Psoas muscle (tissue), 8 donors: ENCODE measurements around the gene SLC2A5. TPM values are rescaled to one million over a fixed set of nuclear protein-coding genes. Genes with fewer than 3 reads are reported as not detected.

ENCODE experiments used
- ATAC-seq, 4 donors: fragments of 200-7000 bp; cut with Tn5 transposase; one replicate each; pipeline ENCODE4 v1.9.1; 2020; ENCODE audit warnings: moderate library complexity in 3 of 4, mild to moderate bottlenecking in 2 of 4
- DNase-seq, 2 donors: peaks; one replicate each; pipeline ENCODE4 v3.0.0-alpha.2; 2020
- H3K27ac ChIP-seq: fragments of 200-600 bp; one replicate; pipeline ENCODE4 v1.8.0; 2022
- H3K27me3 ChIP-seq, 3 donors: fragments of 200-600 bp in 1 of 3; one replicate each; pipeline versions ENCODE4 v1.6.1 to v1.8.0; 2013 to 2022; ENCODE audit warnings: low read length in 2 of 3, mild to moderate bottlenecking in 2 of 3, moderate library complexity in 1 of 3; ENCODE audit not compliant: insufficient read depth in 3 of 3
- H3K36me3 ChIP-seq, 2 donors: fragments of 200-600 bp in 1 of 2; one replicate each; pipeline versions ENCODE4 v1.6.1 to v1.8.0; 2013 to 2022; ENCODE audit warnings: low read depth in 1 of 2, mild to moderate bottlenecking in 1 of 2, moderate library complexity in 1 of 2; ENCODE audit not compliant: insufficient read depth in 1 of 2
- H3K4me1 ChIP-seq: fragments of 200-600 bp; one replicate; pipeline ENCODE4 v1.8.0; 2022
- H3K4me3 ChIP-seq: fragments of 200-600 bp; one replicate; pipeline ENCODE4 v1.8.0; 2022; ENCODE audit warnings: mild to moderate bottlenecking
- H3K9me3 ChIP-seq: fragments of 200-600 bp; one replicate; pipeline ENCODE4 v1.8.0; 2022
- CTCF ChIP-seq: fragments of 200-600 bp; IDR thresholded peaks from one replicate; pipeline ENCODE4 v1.8.0; 2022; ENCODE audit warnings: antibody characterized with exemption
- WGBS, 3 donors: extraction: QIAGEN DNeasy Blood & Tissue Kit; methylation state at CpG; one replicate each; pipeline versions ENCODE4 v1.1.6 to v1.1.7; 2013; 5-methylcytosine and 5-hydroxymethylcytosine counted together
- intact Hi-C, 2 donors: fragments of 100-400 bp; cut with DNase I; formaldehyde crosslinking; loops; one replicate each; pipeline versions ENCODE4 v1.11.0 to v1.14.2; 2022
- polyA plus RNA-seq, 3 donors: library from polyadenylated mRNA; stranded (reverse); fragments of 200-250 nt; gene quantifications; one replicate each; pipeline ENCODE4 v1.2.3, GENCODE V29; 2013
- total RNA-seq, 4 donors: library from RNA; stranded (reverse); fragmentation: NEBNext Ultra II Directional in 2 of 4; extraction: Animal tissue kit (Norgen Biotek cat#: 25700) in 2 of 4; gene quantifications; one replicate each; pipeline versions ENCODE4 v1.2.1 to v1.2.4, GENCODE V29; 2021 to 2023
- donor health status: healthy with polysubstance abuse.
- donor health status: DM: no; HTN: no; CAD: no; lungs with moderate emphysema.
- donor health status: Bipolar disorder and iron deficiency.
- donor health status: healthy.
- donor health status: DM: yes; HTN: yes; CAD: no.
- donor health status: DM: no; HTN: no; CAD: no.
- donor health status: DM: no; HTN: no; CAD: no.
- donor health status: DM: yes; HTN: yes; CAD: no.

SLC2A5 gene
- total and polyA plus RNA-seq, 7 donors, result 12.8 to 97.9 (median 31.7) TPM

DNA sequence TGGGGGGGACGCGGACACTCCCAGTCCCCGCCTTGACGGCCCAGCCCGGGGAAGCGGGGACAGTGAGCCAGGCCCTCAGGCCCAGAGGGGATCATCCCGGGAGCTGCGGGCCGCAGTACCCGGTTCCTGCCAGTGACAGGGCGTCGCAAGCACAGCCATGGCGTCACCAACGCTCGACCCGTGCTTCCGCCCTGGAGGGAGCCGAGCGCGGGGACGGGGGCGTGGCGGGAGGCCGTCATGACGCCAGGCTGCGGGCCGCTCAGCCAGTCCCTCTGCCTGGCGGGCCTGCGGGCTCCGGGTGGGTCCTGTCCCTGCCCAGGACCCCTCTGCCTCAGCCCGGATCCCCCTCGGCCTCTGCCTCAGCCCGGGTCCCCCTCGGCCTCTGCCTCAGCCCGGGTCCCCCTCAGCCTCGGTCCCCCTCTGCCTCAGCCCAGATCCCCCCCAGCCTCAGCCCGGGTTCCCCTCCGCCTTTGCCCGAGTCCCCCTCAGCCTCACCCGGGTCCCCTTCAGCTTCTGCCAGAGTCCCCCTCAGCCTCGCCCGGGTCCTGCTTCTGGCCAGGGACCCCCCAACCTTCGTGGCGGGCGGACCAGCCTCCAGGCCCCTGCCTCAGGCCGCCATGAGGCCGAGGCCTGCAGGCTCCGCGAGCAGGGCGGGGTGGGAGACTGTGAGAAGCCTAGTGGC is 2.3 kb upstream of the SLC2A5 start:
- Histone ChIP-seq H3K36me3 (no peaks in the 10 kb centered on the region), H3K4me1 (peaks cover 30% of the 10 kb centered on the region), H3K9me3 (no peaks in the 10 kb centered on the region), H3K27me3 (no peaks in the 10 kb centered on the region), H3K27ac (no peak overlapping the region), H3K4me3 (no peak overlapping the region)
- intact Hi-C loops, result no loop called here
- no peak for DNase-seq
- 95 to 98% (median 96%) methylated on average over 30 to 50 of the region's 50 CpGs for WGBS, 3 donors
- ATAC-seq, result no peak
- no peak for TF ChIP-seq CTCF

- TF ChIP-seq CTCF, result no peak
- WGBS, 3 donors, result 60 to 77% (median 66%) methylated on average over 7 of the region's 7 CpGs
- Histone ChIP-seq H3K9me3 (no peaks in the 10 kb centered on the region), H3K36me3 (no peaks in the 10 kb centered on the region), H3K4me3 (no peak overlapping the region), H3K4me1 (peaks cover 39% of the 10 kb centered on the region), H3K27ac (peak overlapping the region; percentile 89), H3K27me3 (no peaks in the 10 kb centered on the region)
- no peak for DNase-seq
- no peak for ATAC-seq
- intact Hi-C loops, result no loop called here
Measured at GRCh38 chr1:9070486-9070885, 1.1 kb upstream of the SLC2A5 start.

DNA sequence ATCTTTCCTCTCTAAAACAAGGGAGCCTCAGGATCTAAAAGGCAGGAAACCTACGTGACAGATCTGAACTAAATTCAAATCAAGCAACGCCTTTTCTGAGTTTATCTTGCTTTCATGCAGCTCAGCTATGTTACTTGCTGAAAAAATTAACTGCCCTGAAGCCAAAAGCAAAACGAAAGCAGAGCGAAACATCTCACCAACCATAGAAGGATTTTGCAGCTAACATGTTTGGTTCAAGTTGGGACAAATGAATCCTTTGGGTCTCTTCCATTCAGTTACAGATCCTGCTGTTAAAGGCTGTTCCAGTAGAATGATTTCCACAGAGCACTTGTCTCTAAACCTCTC is 482 bp downstream of the SLC2A5 start:
- no peaks in the 10 kb centered on the region for H3K36me3 ChIP-seq
- H3K27ac ChIP-seq, result peak overlapping the region; percentile 89
- ATAC-seq (peak in 1 of 4 donors; percentile 8), DNase-seq (no peak)
- H3K4me1 ChIP-seq, result peaks cover 54% of the 10 kb centered on the region
- WGBS, 3 donors, result 9 to 17% (median 11%) methylated on average over 4 of the region's 4 CpGs
- H3K9me3 ChIP-seq, result no peaks in the 10 kb centered on the region
- H3K4me3 ChIP-seq, result peak overlapping the region; percentile 37
- no peak for TF ChIP-seq CTCF
- intact Hi-C loops, result no loop called here
- no peaks in the 10 kb centered on the region for H3K27me3 ChIP-seq

DNA sequence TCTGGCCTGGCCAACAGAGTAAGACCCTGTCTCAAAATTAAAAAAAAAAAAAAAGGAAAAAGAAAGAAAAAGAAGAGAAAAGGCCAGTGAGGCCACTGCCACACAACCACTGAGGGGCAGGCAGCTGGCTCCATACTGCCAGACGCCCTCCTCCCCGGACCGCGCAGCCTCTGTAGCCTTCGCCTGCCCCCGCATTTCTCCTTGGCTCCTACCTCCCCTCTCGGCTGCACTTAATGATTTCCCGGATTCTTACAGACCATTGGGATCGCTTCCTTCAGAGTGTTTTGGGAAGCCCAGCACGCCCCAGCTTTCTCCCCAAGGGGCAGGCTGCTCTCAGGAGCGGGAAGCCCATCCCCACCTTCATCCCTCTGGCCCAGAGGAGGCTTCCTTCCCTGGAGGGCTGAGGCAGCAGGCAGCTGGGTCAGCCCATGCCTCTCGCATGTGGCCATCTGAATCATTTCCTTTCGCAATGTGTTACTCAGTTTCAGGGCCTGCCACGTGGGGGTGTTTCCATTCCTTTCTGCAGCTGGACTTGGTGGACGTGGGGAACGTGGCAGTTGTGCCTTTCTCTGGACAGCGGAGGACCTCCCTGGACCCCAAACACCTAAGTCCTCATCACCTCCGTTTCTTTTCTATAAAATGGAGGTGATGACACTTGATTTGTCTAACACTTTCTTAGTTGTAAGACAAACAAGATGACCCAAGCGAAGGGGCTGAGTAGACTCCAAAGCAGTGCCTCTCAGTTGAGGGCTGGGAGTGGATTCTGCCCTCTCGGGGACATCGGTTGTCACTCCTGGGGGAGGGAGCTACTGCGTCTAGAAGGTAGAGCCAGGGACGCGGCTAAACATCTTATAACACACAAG is 2.3 kb downstream of the SLC2A5 start:
- Histone ChIP-seq H3K4me1 (peaks cover 55% of the 10 kb centered on the region), H3K36me3 (no peaks in the 10 kb centered on the region), H3K27me3 (no peaks in the 10 kb centered on the region), H3K9me3 (no peaks in the 10 kb centered on the region), H3K4me3 (no peak overlapping the region), H3K27ac (peak overlapping the region; percentile 89)
- 47 to 49% (median 49%) methylated on average over 23 to 24 of the region's 24 CpGs for WGBS, 3 donors
- intact Hi-C loops, result no loop called here
- TF ChIP-seq CTCF, result no peak
- ATAC-seq (peak; percentile 70 to 81 (median 77)), DNase-seq (peak; percentile 82 to 86)
